BLaER1 treated with 17β-estradiol and CSF1 and Interleukin-3, amounts not matched to agents 10 nM and 100 nM (cell line): Measurements from ENCODE around the gene BPTF.
"Not testable (repeated sequence)": the region's sequence is repeated elsewhere in the genome, so short reads cannot be mapped to it uniquely, and the experiment has no call there.

Experiments
- H3K27ac ChIP-seq, 11 experiments: shearing (Covaris generic); formaldehyde crosslinking; 2 replicates each; pipeline ENCODE4 v1.8.1; 2022
- H3K27me3 ChIP-seq, 11 experiments: shearing (Covaris generic); formaldehyde crosslinking; 2 replicates each; pipeline ENCODE4 v1.8.1; 2022
- H3K36me3 ChIP-seq, 11 experiments: shearing (Covaris generic); formaldehyde crosslinking; 2 replicates each; pipeline ENCODE4 v1.8.1; 2022
- H3K4me1 ChIP-seq, 10 experiments: shearing (Covaris generic); formaldehyde crosslinking; 2 replicates each; pipeline ENCODE4 v1.8.1; 2022
- H3K4me2 ChIP-seq, 11 experiments: shearing (Covaris generic); formaldehyde crosslinking; 2 replicates each; pipeline ENCODE4 v1.8.1; 2022
- H3K4me3 ChIP-seq, 10 experiments: shearing (Covaris generic); formaldehyde crosslinking; 2 replicates each; pipeline ENCODE4 v1.8.1; 2022
- H3K9ac ChIP-seq, 11 experiments: shearing (Covaris generic); formaldehyde crosslinking; 2 replicates each; pipeline ENCODE4 v1.8.1; 2022
- H3K9me3 ChIP-seq, 11 experiments: shearing (Covaris generic); formaldehyde crosslinking; replicated peaks in 1 of 11; 2 replicates each; pipeline ENCODE4 v1.8.1; 2022
- H4K20me1 ChIP-seq, 11 experiments: shearing (Covaris generic); formaldehyde crosslinking; 2 replicates each; pipeline ENCODE4 v1.8.1; 2022
- Cebpa-rat ChIP-seq, 11 experiments: shearing (Covaris generic); IDR thresholded peaks; 2 replicates each; pipeline ENCODE4 v1.8.1; 2022

Gene BPTF

GRCh38 chr17:68015081-68015723 lies 189.9 kb downstream of the BPTF start:
- Histone ChIP-seq H3K4me3 (no peak overlapping the region), H3K36me3 (no peaks in the 10 kb centered on the region), H3K27ac (no peak overlapping the region), H3K9me3 (no peaks in the 10 kb centered on the region), H3K4me1 (peaks cover under 1 to 14% (median 6%) of the 10 kb centered on the region in 10 experiments; a peak in 12 of 20 replicates), H4K20me1 (no peaks in the 10 kb centered on the region), H3K4me2 (no peak overlapping the region), H3K9ac (no peak overlapping the region), H3K27me3 (no peaks in the 10 kb centered on the region)
- no peak for TF ChIP-seq Cebpa-rat (IDR thresholded peaks at IDR 0.05)

DNA sequence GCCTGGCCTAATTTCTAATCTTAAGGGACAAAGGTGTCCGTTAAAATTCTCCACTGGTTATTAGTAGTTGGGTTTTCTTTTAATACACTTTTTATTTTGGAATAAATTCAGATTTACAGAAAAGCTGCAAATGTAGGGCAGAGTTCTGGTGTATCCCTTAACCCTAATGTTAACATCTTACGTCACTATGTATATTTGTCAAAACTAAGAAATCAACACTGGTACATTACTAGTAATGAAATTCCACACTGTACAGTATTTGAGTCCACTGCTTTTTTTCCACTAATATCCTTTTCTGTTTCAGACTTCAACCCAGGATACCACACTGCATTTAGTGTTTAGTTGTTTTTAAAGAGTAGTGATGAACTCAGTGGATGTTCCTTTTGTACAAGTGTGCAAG lies 191.5 kb downstream of the BPTF start:
- no peak for TF ChIP-seq Cebpa-rat (IDR thresholded peaks at IDR 0.05)

GRCh38 chr17:68018493-68018892 lies 193.2 kb downstream of the BPTF start:
- H3K4me1 ChIP-seq: peaks cover 4 to 19% (median 12%) of the 10 kb centered on the region in 10 experiments; a peak in 15 of 20 replicates
- not testable (repeated sequence) for H3K27me3 ChIP-seq, H3K9ac ChIP-seq, H3K36me3 ChIP-seq, H4K20me1 ChIP-seq, H3K27ac ChIP-seq, H3K9me3 ChIP-seq, H3K4me3 ChIP-seq, H3K4me2 ChIP-seq

More for the DNA sequence above, 191.5 kb downstream of the BPTF start:
- Histone ChIP-seq H3K4me1 (peaks cover 4 to 23% (median 12%) of the 10 kb centered on the region in 10 experiments; a peak in 15 of 20 replicates), H3K9me3 (no peaks in the 10 kb centered on the region), H4K20me1 (no peaks in the 10 kb centered on the region), H3K36me3 (no peaks in the 10 kb centered on the region), H3K4me2 (no peak overlapping the region), H3K9ac (no peak overlapping the region), H3K27ac (no peak overlapping the region), H3K27me3 (no peaks in the 10 kb centered on the region), H3K4me3 (no peak overlapping the region)

- no peaks in the 10 kb centered on the region for H3K27me3 ChIP-seq
- H3K9ac ChIP-seq: peak overlapping the region in 4 of 11 experiments; percentile 24 to 85 (median 78); a peak in 3 of 22 replicates
- H3K4me1 ChIP-seq: peaks cover 4 to 19% (median 12%) of the 10 kb centered on the region in 10 experiments; a peak in 15 of 20 replicates
- no peaks in the 10 kb centered on the region for H4K20me1 ChIP-seq
- H3K4me3 ChIP-seq: peak overlapping the region in 8 of 10 experiments; percentile 61 to 76 (median 68); a peak in 11 of 20 replicates
- TF ChIP-seq Cebpa-rat (IDR thresholded peaks at IDR 0.05): no peak
- H3K36me3 ChIP-seq: no peaks in the 10 kb centered on the region
- H3K9me3 ChIP-seq: no peaks in the 10 kb centered on the region
- H3K27ac ChIP-seq: peak overlapping the region in 1 of 11 experiments; percentile 69; a peak in 1 of 22 replicates
- H3K4me2 ChIP-seq: peak overlapping the region; percentile 77 to 96 (median 91); a peak in 19 of 22 replicates
These were observed 194.0 kb downstream of the BPTF start for GRCh38 chr17:68019336-68019674.

- Histone ChIP-seq H3K9ac (peak overlapping the region; percentile 73 to 85 (median 83)), H4K20me1 (no peaks in the 10 kb centered on the region), H3K27me3 (no peaks in the 10 kb centered on the region), H3K4me2 (peak overlapping the region; percentile 77 to 96 (median 91)), H3K36me3 (no peaks in the 10 kb centered on the region), H3K9me3 (no peaks in the 10 kb centered on the region), H3K27ac (peak overlapping the region; percentile 31 to 83 (median 76); a peak in 21 of 22 replicates), H3K4me3 (peak overlapping the region; percentile 61 to 76 (median 68)), H3K4me1 (peaks cover 4 to 19% (median 12%) of the 10 kb centered on the region in 10 experiments; a peak in 15 of 20 replicates)
- TF ChIP-seq Cebpa-rat (IDR thresholded peaks at IDR 0.05): no peak
These were observed 194.5 kb downstream of the BPTF start for GRCh38 chr17:68019675-68020408.

DNA sequence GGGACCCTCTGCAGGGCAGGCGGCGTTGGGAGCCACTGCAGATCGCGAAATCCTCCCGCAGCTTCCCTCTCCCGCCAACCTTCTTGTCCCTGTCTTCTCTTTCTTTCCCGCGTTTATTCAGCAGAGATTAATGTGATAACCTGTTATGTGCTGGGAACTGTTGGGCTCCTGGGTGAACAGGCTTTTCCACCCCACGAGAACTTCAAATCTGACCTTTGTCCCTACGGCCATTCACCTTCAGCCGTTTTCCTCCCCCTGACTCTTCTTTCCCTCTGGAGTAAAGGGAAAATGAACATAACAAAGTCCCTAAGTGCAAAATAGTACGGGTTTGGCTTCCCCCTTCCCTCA lies 195.1 kb downstream of the BPTF start:
- Histone ChIP-seq H3K4me3 (peak overlapping the region; percentile 61 to 76 (median 68)), H3K27ac (peak overlapping the region; percentile 31 to 83 (median 76); a peak in 21 of 22 replicates), H4K20me1 (no peaks in the 10 kb centered on the region), H3K27me3 (no peaks in the 10 kb centered on the region), H3K4me1 (peaks cover 4 to 19% (median 12%) of the 10 kb centered on the region in 10 experiments; a peak in 15 of 20 replicates), H3K4me2 (peak overlapping the region; percentile 77 to 96 (median 91)), H3K36me3 (no peaks in the 10 kb centered on the region), H3K9me3 (no peaks in the 10 kb centered on the region), H3K9ac (peak overlapping the region; percentile 73 to 85 (median 83))
- TF ChIP-seq Cebpa-rat (IDR thresholded peaks at IDR 0.05): no peak

DNA sequence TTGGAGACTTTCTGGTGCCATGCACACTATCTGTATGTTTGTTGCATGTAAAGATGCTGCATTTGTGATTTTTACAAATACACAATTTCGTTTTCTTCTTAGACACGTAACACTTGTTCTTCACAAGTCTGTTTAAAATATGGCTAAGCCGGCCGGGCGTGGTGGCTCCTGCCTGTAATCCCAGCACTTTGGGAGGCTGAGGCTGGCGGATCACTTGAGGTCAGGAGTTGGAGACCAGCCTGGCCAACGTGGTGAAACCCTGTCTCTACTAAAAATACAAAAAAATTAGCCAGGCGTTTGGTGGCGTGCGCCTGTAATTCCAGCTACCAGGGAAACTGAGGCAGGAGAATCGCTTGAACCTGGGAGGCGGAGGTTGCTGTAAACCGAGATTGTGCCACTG lies 195.5 kb downstream of the BPTF start:
- H3K36me3 ChIP-seq, H3K9me3 ChIP-seq, H3K27me3 ChIP-seq, H4K20me1 ChIP-seq: not testable (repeated sequence)
- Histone ChIP-seq H3K4me3 (peak overlapping the region; percentile 61 to 76 (median 68)), H3K4me2 (peak overlapping the region; percentile 77 to 96 (median 91)), H3K27ac (peak overlapping the region in 8 of 11 experiments; percentile 69 to 83 (median 78); a peak in 12 of 22 replicates), H3K9ac (peak overlapping the region; percentile 73 to 85 (median 83); a peak in 21 of 22 replicates), H3K4me1 (peaks cover 4 to 19% (median 12%) of the 10 kb centered on the region in 10 experiments; a peak in 15 of 20 replicates)

DNA sequence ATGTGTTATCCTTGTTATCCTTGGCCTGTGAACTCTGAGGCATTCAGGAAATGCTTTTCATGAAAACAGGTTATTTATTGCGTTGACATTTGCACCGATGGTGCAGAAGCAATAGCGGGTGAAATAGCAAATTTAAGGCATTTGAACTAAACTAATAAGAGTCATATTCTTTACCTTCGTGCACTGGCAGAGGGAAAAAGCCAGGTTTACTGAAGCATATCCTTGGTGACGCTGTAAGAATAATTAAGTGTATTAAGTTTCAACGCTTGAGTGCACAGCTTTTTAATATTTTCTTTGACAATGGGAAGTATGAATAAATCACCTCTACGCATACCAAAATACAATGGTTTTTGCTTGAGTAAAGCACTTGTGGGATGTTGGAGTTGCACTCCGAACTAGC lies 196.7 kb downstream of the BPTF start:
- H3K4me2 ChIP-seq: no peak overlapping the region
- H3K27me3 ChIP-seq: no peaks in the 10 kb centered on the region
- H3K4me3 ChIP-seq: no peak overlapping the region
- H3K9ac ChIP-seq: no peak overlapping the region
- no peaks in the 10 kb centered on the region for H3K36me3 ChIP-seq
- H3K4me1 ChIP-seq: peaks cover 4 to 19% (median 12%) of the 10 kb centered on the region in 10 experiments; a peak in 15 of 20 replicates
- 0 out of 22 replicates have a peak, but pooled peaks cover 0 to 4% (median 0%) of the 10 kb centered on the region in 11 experiments for H3K9me3 ChIP-seq
- no peak for TF ChIP-seq Cebpa-rat (IDR thresholded peaks at IDR 0.05)
- no peak overlapping the region for H3K27ac ChIP-seq
- no peaks in the 10 kb centered on the region for H4K20me1 ChIP-seq

DNA sequence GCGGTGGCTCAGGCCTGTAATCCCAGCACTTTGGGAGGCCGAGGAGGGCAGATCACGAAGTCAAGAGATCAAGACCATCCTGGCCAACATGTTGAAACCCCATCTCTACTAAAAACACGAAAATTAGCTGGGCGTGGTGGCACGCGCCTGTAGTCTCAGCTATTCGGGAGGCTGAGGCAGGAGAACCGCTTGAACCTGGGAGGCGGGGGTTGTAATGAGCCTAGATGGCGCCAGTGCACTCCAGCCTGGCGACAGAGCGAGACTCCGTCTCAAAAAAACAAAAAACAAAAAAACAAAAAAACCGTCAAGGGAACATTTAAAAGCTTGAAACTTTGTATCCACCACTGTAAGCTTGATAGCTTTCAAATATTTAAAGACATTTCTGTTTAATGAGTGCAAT lies 197.2 kb downstream of the BPTF start:
- H3K9me3 ChIP-seq, H3K27ac ChIP-seq, H4K20me1 ChIP-seq, H3K36me3 ChIP-seq, H3K4me3 ChIP-seq, H3K9ac ChIP-seq, H3K4me2 ChIP-seq, H3K27me3 ChIP-seq: not testable (repeated sequence)
- H3K4me1 ChIP-seq: peaks cover 4 to 19% (median 12%) of the 10 kb centered on the region in 10 experiments; a peak in 15 of 20 replicates
